GM12801 (cell line): ENCODE results near the gene SEMA6C.

Experiments used
- TF ChIP-seq, protein P1 (sequence below): IDR thresholded peaks from one replicate; pipeline ENCODE4 v1.5.1; 2011; ENCODE audit warnings: control low read depth; ENCODE audit not compliant: insufficient read length; ENCODE audit errors: extremely low read depth

SEMA6C gene

GRCh38 chr1:151147665-151148064, 1.2 kb upstream of the SEMA6C start:
- TF ChIP-seq, protein P1, sequence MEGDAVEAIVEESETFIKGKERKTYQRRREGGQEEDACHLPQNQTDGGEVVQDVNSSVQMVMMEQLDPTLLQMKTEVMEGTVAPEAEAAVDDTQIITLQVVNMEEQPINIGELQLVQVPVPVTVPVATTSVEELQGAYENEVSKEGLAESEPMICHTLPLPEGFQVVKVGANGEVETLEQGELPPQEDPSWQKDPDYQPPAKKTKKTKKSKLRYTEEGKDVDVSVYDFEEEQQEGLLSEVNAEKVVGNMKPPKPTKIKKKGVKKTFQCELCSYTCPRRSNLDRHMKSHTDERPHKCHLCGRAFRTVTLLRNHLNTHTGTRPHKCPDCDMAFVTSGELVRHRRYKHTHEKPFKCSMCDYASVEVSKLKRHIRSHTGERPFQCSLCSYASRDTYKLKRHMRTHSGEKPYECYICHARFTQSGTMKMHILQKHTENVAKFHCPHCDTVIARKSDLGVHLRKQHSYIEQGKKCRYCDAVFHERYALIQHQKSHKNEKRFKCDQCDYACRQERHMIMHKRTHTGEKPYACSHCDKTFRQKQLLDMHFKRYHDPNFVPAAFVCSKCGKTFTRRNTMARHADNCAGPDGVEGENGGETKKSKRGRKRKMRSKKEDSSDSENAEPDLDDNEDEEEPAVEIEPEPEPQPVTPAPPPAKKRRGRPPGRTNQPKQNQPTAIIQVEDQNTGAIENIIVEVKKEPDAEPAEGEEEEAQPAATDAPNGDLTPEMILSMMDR: no peak

DNA sequence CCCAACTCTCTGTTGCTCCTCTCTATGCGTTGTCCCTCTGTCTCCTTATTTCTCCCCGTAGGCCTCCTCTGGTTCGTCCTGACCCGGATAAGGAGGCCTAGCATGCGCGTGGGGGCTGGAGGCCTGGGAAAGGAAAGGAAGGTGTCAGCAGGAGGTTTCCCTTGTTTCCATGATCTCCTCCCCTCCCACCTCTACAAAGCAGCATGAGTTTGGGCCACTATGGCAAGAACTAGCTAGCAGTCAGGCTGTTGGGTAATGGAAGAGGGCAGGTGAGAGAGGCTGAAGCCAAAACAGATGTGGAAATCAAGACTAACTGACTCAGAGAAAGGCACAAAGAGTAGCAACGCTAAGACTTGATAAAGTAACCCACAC, 687 bp upstream of the SEMA6C start:
- TF ChIP-seq, protein P1: no peak

DNA sequence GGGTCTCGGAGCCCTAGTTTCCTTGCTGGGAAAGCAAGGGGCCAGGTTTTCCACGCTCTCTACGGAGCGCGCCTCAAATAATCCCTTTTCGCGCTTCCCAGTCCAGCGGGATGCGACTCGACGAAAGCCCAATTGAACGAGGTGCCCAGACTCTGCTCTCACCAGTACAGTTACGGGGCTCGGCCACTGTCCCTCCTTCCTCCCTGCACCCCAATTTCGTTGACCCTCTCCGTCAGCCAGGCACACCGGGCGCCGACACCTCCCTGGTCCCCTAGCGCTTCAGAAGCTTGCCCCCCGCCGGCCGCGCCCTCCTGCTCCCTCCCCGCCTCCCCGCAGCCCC, 389 bp downstream of the SEMA6C start:
- TF ChIP-seq, protein P1: no peak

DNA sequence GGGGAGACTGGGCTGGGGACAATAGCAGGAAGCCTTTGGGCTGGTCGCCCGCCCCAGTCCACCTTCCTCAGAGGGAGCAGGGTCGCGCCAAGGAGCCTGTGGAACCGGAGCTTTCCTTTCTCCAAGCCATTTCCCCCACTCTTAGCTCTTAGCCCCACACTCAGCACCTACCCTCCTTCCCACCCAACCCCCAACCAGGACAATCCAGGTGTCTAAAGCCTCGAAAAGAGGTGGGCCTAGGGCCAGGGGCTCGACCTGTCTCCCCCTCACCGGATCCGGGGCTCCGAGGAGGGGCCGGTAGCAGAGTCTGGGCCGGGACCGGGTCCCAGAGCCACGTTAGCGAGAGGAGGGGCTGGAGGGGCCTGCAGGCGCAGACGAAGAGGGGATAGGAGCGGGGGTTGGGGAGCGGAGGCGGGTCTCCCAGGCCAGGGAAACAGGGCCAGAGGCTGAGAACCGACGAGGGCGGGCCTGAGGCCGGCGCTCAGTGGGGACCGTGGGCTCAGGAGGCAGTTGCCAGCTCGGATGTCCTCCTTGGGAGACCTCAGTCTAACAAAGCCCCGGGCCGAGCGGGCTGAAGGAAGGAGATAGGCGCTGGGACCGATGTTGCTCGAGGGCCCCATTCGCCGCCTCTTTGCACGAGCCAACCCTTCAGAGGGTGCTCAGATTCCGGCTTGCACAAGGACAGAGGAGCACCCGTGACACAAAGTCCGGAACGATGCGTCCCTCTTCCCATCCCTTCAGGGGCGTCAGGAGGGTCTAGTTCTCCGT, 943 bp downstream of the SEMA6C start:
- TF ChIP-seq, protein P1: no peak

GRCh38 chr1:151144474-151145303, 1.7 kb downstream of the SEMA6C start:
- TF ChIP-seq, protein P1: no peak

DNA sequence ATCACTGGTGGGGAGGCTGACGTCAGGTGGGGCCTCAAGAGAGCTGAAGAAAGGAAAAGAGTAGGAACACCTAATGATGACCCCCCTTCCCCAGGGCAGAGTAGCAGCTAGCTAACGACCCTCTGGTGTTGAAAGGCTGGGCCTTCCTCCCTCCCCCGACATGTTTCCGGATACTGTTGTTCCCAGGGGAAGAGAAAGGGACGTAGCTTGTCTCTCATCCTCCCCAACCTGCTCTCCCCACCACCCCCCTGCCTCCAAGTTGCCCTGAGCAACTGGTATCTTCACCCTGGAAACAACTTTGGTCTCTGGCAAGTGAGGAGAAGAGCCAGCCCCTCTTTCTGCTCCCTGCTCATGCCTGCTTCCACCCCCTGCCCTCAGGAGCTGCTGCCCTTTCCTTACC, 2.4 kb downstream of the SEMA6C start:
- TF ChIP-seq, protein P1: no peak

DNA sequence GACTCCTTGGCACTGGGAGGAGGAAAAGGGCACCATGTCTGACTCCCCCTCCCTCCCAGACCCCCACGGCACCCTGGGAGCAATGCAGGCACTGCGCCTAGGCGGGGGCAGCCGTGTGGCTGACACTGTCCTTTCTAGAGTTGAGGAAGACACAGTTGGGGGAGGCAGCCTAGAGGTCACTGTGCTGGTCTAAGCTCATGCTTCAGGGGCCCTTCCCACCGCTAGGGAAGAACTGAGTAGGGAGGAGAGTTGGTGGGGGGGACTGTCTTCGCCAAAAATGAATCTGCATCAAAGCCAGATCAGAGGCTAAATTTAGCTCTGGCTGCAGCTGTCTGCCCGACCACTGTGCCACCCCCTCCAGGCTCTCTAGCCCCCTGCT, 3.4 kb downstream of the SEMA6C start:
- TF ChIP-seq, protein P1: no peak
